ENCODE measurements around the gene IFITM1.
"Not testable (repeated sequence)": the region's sequence is repeated elsewhere in the genome, so short reads cannot be mapped to it uniquely, and the experiment has no call there.

IFITM1 gene

DNA sequence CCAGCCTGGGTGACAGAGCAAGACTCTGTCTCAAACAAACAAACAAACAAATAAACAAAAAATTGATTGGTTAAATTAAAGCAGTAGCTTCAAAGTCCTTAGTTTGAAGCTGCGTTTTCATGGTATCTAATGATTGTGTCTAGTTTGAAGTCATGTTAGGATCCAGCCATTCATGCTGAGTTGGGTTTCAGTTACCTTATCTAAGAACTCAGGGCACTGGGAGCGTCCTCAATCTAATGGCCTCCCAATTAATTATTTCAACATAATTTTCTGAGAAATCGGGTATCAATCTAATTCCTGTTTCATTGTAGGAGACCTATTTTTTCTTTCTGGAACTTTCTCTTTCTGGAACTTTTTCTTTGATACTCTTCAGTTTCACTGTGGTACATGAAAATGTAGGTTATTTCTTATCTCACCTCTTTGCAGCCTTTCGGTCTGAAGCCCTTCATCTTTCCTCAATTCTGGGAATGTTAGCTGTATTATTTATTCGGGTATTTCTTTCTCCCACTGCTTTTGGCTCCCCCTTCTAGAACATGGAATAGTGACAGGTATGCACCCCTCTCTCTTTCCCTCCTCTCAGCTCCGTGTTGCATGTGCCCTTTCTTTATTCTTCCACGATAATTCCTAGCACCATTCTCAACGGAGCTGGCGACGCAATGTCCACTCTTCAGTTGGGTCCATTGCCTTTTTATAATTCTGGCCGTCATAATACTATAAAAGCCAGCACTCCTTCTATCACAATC is 31.2 kb downstream of the IFITM1 start:
- DNase-seq (ENCODE audit: low read depth in 3 of 3): no peak

- no peak for DNase-seq (ENCODE audit: low read depth in 3 of 3)
Measured at GRCh38 chr11:346529-346928, 32.7 kb downstream of the IFITM1 start.

DNA sequence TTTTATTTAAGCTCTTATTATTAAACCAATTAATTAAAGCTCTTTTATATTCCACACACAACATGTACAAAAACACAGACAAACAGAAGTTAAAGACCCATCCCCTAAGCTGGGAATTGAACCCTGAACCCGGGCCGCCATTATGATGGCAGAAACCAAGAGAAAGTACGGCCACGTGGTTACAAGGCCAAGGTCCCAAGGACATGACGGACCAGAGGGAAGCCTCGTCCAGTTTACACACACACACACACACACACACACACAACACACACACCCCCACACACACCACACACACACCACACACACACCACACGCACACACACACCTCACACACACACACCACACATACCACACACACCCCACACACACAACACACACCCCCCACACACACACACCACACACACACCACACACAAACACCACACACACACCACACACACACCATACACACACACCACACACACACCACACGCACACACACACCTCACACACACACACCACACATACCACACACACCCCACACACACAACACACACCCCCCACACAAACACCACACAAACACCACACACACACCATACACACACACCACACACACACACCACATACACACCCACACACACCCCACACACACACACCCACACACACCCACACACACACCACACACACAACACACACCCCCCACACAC is 35.6 kb downstream of the IFITM1 start:
- DNase-seq (ENCODE audit: low read depth in 3 of 3): not testable (repeated sequence)

GRCh38 chr11:350033-350722 is 36.3 kb downstream of the IFITM1 start:
- DNase-seq (ENCODE audit: low read depth in 3 of 3): not testable (repeated sequence)

DNA sequence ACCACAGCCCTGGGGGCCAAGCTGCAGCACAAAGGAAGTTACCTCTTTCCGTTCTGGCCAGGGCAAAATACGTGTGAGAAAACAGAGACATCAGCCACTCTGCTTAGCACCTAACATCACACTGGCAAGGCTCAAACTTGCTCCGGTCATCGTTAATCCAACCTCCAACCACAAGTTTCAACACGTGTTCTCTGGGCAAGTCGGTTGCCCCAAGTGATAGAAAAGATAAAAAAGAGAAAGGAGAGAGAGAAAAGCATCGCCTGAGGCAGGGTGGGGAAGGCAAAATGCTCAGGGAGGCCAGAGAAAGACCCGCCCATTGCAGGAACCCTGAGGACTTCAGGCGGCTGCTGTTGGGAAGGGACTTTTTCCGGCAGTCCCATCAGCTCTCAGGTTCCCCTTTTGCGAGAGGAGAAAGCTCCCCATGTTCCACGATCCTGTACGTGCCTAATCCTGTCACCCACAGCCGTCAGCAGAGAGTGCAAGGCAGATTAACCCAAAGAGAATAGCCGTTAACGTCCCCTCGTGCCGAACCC is 36.9 kb downstream of the IFITM1 start:
- no peak for DNase-seq (ENCODE audit: low read depth in 3 of 3)

- no peak for DNase-seq (ENCODE audit: low read depth in 3 of 3)
Measured at GRCh38 chr11:351411-351810, 37.6 kb downstream of the IFITM1 start.

DNA sequence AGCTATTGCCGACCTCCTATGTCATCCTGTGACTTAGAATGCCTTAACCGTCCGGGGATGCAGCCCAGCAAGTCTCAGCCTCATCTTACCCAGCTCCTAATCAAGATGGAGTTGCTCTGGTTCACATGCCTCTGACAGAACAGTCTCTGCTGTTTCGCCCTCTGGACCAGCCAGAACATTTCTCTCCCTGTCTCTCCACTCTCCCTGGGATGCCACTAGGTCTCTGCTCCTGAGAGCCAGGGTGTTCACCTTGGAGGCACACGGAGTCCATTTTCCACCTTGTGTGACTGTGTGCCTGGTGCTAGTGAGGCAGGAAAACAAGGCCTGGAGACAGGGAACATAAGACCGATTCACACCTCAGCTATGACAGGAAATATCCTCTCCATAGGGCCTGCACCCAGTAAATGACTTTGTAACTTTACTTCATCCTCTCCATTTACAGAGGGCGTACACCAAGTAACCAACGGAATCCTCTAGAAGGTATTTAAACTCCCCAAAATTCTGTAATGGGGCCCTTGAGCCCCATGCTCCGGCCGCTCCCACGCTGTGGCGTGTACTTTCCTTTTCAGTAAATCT is 38.7 kb downstream of the IFITM1 start:
- no peak for DNase-seq (ENCODE audit: low read depth in 3 of 3)

- DNase-seq (ENCODE audit: low read depth in 3 of 3): no peak
Measured at GRCh38 chr11:353179-353873, 39.5 kb downstream of the IFITM1 start.

DNA sequence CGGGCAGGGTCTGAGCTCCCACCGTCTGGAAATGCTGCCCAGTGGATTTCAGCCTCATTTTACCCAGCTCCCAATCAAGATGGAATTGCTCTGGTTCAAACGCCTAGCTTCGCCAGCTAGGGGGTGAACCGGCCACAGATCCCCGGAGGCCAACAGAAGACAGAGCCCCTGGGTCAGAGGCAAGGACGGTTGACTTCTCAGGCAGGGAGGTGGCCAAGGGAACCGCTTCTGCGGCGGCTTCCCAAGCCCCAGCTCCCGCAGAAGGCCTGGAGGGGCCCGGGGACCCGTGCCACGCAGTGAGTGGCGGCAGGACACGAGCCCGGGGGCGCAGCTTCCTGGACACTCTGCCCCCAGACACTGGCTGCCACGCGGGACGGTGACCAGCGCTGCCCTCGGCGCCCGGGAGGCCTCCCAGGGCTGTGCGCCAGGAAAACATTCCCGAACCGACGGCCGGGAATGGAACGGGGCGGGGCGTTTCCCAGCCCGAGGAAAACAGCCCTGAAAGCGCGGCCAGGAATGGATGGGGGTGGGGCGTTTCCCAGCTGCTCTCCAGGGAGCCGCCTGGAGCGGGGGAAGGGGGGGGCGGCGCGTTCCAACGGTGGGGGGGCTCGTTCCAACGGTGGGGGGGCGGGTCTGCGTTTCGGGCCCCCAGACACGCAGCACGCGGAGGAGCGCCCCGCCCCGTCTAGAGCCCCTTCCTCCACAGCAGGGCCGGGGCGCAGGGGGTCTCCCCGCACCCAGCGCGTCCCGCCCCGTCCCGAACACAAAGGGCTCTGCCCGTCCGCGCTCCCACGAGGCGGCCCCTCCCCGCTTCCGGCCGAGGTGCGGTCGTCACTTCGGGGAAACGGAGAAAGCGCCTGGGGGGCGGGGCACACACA is 42.0 kb downstream of the IFITM1 start:
- DNase-seq (ENCODE audit: low read depth in 3 of 3): peak; percentile 71 to 86 (median 85)

GRCh38 chr11:356610-357009 is 42.8 kb downstream of the IFITM1 start:
- no peak for DNase-seq (ENCODE audit: low read depth in 3 of 3)

GRCh38 chr11:357582-357981 is 43.7 kb downstream of the IFITM1 start:
- no peak for DNase-seq (ENCODE audit: low read depth in 3 of 3)

- DNase-seq (ENCODE audit: low read depth in 3 of 3): no peak
Measured at GRCh38 chr11:358129-358800, 44.4 kb downstream of the IFITM1 start.

DNA sequence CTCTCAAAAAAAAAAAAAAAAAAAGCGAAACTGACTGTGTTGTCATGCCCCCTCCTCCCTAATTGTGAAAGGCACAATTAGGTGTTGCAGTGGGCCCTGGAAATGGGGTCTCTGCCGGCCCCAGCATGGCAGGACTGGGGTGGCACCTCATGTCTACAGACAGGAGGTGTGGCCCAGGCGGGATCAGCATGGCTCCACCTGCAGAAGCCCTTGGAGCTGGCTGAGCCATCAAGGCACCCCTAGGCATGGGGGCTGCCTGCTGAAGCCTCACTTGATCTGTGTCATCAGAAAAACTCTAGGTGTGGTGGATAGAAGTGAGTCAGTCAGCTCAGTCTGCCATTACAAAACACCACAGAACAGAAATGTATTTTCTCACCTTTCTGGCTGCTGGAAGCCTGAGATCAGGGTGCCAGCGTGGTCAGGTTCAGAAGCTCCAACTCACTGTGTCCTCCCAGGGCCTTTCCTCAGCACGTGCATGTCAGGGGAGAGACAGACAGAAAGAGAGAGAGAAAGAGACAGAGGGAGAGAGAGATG is 45.4 kb downstream of the IFITM1 start:
- no peak for DNase-seq (ENCODE audit: low read depth in 3 of 3)

DNA sequence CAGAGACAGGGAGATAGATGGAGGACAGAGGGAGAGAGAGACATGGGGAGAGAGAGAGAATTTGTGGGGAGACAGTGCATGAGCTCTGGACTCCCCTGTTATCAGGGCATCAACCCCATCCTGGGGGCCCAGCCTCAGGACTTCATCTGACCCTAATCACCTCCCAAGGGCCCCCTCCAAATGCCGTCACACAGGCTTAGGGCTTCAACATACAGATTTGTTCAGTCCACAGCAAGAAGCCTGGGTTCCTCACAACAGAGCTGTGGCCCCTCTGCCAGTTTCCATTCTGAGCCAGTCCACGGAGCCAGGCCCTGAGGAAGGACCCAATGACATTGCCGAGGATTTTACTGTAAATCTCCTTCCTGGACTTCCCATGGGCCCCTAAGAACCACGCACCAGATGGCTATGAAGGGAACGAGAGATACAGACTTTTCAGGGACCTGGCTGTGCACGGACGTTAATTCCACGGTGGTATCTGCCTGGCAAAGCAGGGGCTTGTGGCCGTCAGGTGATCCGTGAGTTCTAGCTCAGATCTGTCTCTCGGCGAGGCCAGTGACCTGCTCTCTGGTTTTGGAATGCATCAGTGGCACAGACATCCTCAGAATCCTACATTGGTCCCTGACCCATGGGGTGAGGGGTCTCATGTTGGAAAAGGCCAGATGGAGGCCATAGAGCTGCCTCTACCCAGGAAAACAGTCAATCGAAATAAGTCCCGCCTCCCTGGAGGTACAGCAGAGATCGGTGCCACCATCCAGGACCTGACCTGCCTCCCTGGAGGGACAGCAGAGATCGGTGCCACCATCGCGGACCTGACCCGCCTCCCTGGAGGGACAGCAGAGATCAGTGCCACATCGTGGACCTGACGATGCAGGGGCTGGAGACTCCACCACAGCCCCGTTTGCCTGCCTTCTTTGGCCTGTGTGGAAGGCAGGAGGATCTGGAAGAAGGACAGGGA is 46.8 kb downstream of the IFITM1 start:
- no peak for DNase-seq (ENCODE audit: low read depth in 3 of 3)

- DNase-seq (ENCODE audit: low read depth in 3 of 3): no peak
Measured at GRCh38 chr11:362642-363442, 49.0 kb downstream of the IFITM1 start.

DNA sequence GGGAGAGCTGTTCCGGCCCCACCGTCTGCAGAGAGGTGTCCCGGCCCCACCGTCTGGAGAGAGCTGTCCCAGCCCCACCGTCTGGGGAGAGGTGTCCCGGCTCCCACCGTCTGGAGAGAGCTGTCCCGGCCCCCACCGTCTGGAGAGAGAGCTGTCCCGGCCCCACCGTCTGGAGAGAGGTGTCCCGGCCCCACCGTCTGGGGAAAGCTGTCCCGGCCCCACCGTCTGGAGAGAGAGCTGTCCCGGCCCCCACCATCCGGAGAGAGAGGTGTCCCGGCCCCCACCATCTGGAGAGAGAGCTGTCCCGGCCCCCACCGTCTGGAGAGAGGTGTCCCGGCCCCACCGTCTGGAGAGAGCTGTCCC is 49.6 kb downstream of the IFITM1 start:
- DNase-seq (ENCODE audit: low read depth in 3 of 3): not testable (repeated sequence)

GRCh38 chr11:363948-364761 is 50.3 kb downstream of the IFITM1 start:
- peak; percentile 24 to 42 (median 35) for DNase-seq (ENCODE audit: low read depth in 3 of 3)

Measured in stimulated activated CD4-positive, alpha-beta T cell treated with anti-CD3 and anti-CD28 coated beads, TNF-alpha, amount 100 ng/mL, for 4 hours (primary cell).